Lung (tissue), 12 donors: ENCODE data around the gene HMGCS2. TPM values are rescaled to one million over a fixed set of nuclear protein-coding genes. Genes with fewer than 3 reads are reported as not detected.

Source experiments
- ATAC-seq: fragments of 200-7000 bp; cut with Tn5 transposase; one replicate; pipeline ENCODE4 v1.9.1; 2020; ENCODE audit warnings: moderate number of reproducible peaks; ENCODE audit not compliant: insufficient read depth, low FRiP score
- DNase-seq, 3 donors: peaks; one replicate each; pipeline ENCODE4 v3.0.0-alpha.2; 2013 to 2017
- H3K27ac ChIP-seq, 2 donors: one replicate each; pipeline ENCODE4 v1.5.1; 2013; ENCODE audit warnings: mild to moderate bottlenecking in 2 of 2, moderate library complexity in 2 of 2, control low read depth in 1 of 2, inconsistent platforms in 1 of 2, low read depth in 1 of 2, low read length in 1 of 2
- H3K27me3 ChIP-seq, 3 donors: one replicate each; pipeline ENCODE4 v1.5.1; 2013; ENCODE audit warnings: low read length in 2 of 3; ENCODE audit not compliant: control insufficient read depth in 3 of 3, insufficient read depth in 3 of 3
- H3K36me3 ChIP-seq, 4 donors: one replicate each; pipeline ENCODE4 v1.5.1; 2013; ENCODE audit warnings: low read length in 4 of 4, mild to moderate bottlenecking in 1 of 4, moderate library complexity in 1 of 4; ENCODE audit not compliant: control insufficient read depth in 4 of 4, insufficient read depth in 4 of 4
- H3K4me1 ChIP-seq, 5 donors: one replicate each; pipeline ENCODE4 v1.5.1; 2013; ENCODE audit warnings: low read length in 5 of 5, mild to moderate bottlenecking in 2 of 5, moderate library complexity in 1 of 5; ENCODE audit not compliant: control insufficient read depth in 5 of 5, insufficient read depth in 5 of 5
- H3K4me3 ChIP-seq: one replicate; pipeline ENCODE4 v1.5.1; 2013; ENCODE audit warnings: mild to moderate bottlenecking, control low read depth, moderate library complexity
- H3K9ac ChIP-seq, 2 donors: one replicate each; pipeline ENCODE4 v1.5.1; 2013; ENCODE audit warnings: low read length in 2 of 2, control low read depth in 1 of 2; ENCODE audit not compliant: insufficient read depth in 1 of 2
- H3K9me3 ChIP-seq, 4 donors: one replicate each; pipeline ENCODE4 v1.5.1; 2013; ENCODE audit warnings: low read length in 3 of 4, mild to moderate bottlenecking in 1 of 4, moderate library complexity in 1 of 4; ENCODE audit not compliant: control insufficient read depth in 4 of 4, insufficient read depth in 3 of 4
- WGBS, 2 donors: extraction: QIAGEN DNeasy Blood & Tissue Kit; methylation state at CpG; one replicate each; pipeline ENCODE4 v1.1.7; 2013; 5-methylcytosine and 5-hydroxymethylcytosine counted together
- polyA plus RNA-seq, 2 donors: library from polyadenylated mRNA; stranded (reverse); fragments of 200-250 nt; gene quantifications; one replicate each; pipeline ENCODE4 v1.2.1, GENCODE V29; 2013
- total RNA-seq, 2 donors: library from RNA; depleted of rRNA in 1 of 2; stranded (reverse); fragments of >200 nt in 1 of 2; gene quantifications; one replicate each; pipeline ENCODE4 v1.2.1, GENCODE V29; 2014 to 2021
- TF ChIP-seq, protein P1 (sequence below): IDR thresholded peaks from 2 replicates; pipeline ENCODE4 v1.5.1; 2012; ENCODE audit warnings: mild to moderate bottlenecking; ENCODE audit errors: control extremely low read depth, extremely low read depth
- donor health status: control.
- donor health status: control.
- donor health status: Bipolar disorder and iron deficiency.
- donor health status: healthy.
- donor health status: DM: yes; HTN: yes; CAD: no.

The HMGCS2 gene
- total and polyA plus RNA-seq, 4 donors, result 0.28 to 4.2 (median 0.52) TPM; not detected in 1

DNA sequence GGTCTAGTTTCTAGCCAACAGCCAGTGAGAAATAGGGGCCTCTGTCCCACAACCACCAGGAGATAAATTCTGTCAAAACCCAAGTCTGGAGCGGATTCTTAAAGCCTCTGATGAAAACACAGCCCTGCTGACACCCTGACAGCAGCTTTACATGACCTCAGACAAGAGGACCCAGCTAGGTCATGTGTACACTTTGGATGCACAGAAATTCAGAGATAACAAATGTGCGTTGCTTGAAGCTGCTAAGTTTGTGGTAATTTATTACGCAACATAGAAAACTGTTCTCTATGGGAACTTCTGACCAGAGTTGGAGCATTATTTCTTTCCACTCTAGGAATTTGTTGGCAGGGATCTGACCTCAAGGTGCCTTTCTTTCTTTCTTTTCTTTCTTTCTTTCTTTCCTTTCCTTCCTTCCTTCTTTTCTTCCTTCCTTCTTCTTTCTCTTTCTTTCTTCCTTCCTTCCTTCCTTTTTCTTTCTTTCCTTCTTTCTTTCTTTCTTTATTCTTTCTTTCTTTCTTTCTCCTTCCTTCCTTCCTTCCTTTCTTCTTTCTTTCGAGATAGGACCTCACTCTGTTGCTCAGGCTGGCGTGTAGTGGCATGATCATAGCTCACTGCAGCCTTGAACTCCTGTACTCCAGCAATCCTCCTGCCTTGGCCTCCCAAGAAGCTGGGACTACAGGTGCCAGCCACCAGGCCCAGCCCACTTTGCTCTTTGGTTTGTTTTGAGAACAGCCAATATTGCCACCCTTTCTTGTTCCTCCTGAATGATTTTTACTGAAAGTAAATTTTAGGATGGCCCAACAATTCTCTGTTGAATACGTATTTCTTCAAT is 14.9 kb upstream of the HMGCS2 start:
- TF ChIP-seq, protein P1, sequence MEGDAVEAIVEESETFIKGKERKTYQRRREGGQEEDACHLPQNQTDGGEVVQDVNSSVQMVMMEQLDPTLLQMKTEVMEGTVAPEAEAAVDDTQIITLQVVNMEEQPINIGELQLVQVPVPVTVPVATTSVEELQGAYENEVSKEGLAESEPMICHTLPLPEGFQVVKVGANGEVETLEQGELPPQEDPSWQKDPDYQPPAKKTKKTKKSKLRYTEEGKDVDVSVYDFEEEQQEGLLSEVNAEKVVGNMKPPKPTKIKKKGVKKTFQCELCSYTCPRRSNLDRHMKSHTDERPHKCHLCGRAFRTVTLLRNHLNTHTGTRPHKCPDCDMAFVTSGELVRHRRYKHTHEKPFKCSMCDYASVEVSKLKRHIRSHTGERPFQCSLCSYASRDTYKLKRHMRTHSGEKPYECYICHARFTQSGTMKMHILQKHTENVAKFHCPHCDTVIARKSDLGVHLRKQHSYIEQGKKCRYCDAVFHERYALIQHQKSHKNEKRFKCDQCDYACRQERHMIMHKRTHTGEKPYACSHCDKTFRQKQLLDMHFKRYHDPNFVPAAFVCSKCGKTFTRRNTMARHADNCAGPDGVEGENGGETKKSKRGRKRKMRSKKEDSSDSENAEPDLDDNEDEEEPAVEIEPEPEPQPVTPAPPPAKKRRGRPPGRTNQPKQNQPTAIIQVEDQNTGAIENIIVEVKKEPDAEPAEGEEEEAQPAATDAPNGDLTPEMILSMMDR, result no peak
- Histone ChIP-seq H3K27me3 (no peaks in the 10 kb centered on the region), H3K4me3 (no peak overlapping the region), H3K36me3 (no peaks in the 10 kb centered on the region), H3K9me3 (no peaks in the 10 kb centered on the region), H3K27ac (no peak overlapping the region), H3K9ac (no peak overlapping the region), H3K4me1 (peaks cover 2 to 63% (median 28%) of the 10 kb centered on the region in 5 donors)
- 39 to 56% methylated on average over 6 of the region's 6 CpGs for WGBS, 2 donors
- ATAC-seq, result no peak
- peak in 2 of 3 donors; percentile 48 to 68 for DNase-seq

DNA sequence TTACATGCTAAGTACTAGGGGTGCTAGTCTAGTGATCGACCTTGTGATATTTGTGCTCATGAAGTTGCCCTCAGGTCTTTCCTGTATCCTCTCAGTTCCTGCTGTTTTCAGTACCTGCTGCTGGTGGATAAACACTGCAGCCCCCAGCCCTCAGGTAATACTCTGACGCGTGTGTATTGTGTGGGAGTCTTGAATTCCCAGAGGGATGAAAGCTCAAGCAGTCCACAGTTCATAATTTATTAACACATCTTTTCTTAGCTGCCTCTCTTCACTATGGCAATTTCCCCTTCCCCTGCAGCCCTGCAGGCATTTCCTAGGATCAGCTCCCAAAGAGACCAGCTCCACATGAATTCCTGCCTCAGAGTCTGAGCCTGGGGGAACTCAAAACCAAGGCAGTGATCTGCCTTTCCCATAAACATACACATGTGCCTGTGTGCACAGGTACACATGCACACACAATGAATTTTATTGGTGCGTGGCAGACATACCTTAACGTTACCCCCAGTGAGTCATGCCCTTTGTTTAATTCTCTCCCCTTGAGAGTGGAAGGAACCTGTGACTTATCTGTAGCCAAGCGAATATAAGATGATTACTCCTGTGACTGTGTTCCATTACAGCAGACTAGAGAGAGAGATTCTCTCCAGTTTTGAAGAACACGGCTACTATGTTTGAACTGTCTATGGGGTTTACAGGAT is 14.1 kb upstream of the HMGCS2 start:
- 65 to 69% methylated on average over 7 of the region's 7 CpGs for WGBS, 2 donors
- ATAC-seq, result no peak

DNA sequence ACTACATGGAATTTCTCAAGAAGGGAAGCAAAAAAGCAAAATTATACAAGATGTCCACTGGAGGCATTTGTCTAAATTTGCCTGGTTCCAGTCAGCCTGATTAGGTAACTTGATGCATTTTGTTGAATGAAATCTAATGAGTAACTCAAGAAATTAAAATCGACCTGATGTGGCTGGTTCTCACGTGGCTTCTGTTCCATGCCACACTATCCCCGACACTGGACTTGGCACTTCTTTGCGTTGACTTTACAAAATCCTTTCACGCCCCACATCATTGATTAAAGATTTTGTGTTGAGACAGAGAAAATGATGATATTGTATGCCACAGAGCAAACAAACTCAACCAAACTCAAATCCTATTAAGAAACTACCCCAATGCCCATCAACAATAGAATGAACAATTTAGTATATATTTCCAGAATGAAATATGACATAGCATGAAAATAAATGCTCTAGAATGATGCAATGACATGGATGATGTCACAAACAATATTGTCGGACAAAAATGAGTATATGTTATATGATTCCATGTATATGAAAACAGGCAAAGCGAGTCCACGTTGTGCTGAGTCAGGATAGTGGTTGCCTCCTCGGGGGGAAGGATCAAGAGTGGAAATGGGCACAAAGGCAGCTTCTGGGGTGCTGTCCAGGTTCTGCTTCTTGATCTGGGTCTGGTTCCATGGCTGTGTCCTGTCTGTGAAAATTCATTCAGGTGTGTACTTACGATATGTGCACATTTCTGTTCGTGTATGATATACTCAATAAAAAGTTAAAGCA is 12.9 kb upstream of the HMGCS2 start:
- no peaks in the 10 kb centered on the region for H3K9me3 ChIP-seq
- H3K27ac ChIP-seq, result no peak overlapping the region
- TF ChIP-seq, protein P1, result no peak
- no peaks in the 10 kb centered on the region for H3K27me3 ChIP-seq
- H3K36me3 ChIP-seq, result no peaks in the 10 kb centered on the region
- ATAC-seq (no peak), DNase-seq (no peak)
- H3K4me1 ChIP-seq, result peaks cover 2 to 59% (median 28%) of the 10 kb centered on the region in 5 donors
- 84 to 91% methylated on average over 11 of the region's 11 CpGs for WGBS, 2 donors
- no peak overlapping the region for H3K4me3 ChIP-seq
- H3K9ac ChIP-seq, result no peak overlapping the region

More for the DNA sequence above, 14.1 kb upstream of the HMGCS2 start:
- no peak overlapping the region for H3K9ac ChIP-seq
- no peak for DNase-seq
- H3K27ac ChIP-seq, result peak overlapping the region in 1 of 2 donors; percentile 26
- no peaks in the 10 kb centered on the region for H3K36me3 ChIP-seq
- TF ChIP-seq, protein P1, result no peak
- no peaks in the 10 kb centered on the region for H3K9me3 ChIP-seq
- H3K4me3 ChIP-seq, result no peak overlapping the region
- H3K27me3 ChIP-seq, result no peaks in the 10 kb centered on the region
- H3K4me1 ChIP-seq, result peaks cover 2 to 61% (median 28%) of the 10 kb centered on the region in 5 donors
